ENCODE results near the gene LBP.
"Not testable (repeated sequence)": the region's sequence is repeated elsewhere in the genome, so short reads cannot be mapped to it uniquely, and the experiment has no call there.

LBP gene

DNA sequence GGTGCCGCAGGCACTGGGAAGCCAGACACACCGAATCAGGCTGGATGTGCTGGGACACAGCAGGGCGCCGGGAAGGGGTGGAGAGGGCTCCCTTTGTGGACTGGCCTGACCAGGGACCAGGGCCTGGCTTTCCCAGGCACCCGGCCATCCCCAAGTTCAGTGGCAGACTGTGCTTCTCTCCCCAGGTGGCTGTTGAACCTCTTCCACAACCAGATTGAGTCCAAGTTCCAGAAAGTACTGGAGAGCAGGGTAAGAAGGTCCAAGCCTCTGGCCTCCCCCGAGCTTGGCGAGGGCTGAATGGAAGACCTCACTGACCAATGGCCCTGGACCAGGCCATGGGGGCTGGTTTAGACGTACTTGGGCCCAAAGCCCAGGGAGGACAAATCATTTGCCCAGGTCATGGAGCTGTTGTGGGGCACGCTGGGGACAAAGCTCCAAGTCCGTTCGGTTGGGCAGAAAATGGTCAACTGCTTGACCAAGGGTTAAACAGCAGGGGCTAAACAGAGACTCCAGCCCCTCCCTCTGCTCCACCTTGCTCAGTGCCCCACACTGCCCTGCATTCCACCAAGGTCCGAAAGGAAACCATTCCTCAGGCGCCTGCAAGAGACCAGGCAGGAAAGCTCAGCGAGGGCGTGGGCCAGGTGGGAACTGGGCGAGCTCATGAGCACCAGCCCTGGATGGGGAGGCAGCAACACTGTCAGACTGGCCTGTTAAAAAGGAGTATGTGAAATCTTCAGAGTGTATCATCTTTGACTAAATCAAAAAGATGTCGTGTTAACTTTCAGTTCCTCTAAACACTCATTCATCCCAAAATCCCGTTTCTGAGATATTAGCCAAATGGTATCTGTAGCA, 9.1 kb downstream of the LBP start:
- Mint-ChIP-seq H3K9me3 (no peaks in the 10 kb centered on the region), H3K36me3 (no peaks in the 10 kb centered on the region), H3K27ac (peak overlapping the region; percentile 12), H3K27me3 (no peaks in the 10 kb centered on the region), H3K4me3 (no peak overlapping the region), H3K4me1 (peaks cover 3% of the 10 kb centered on the region)

DNA sequence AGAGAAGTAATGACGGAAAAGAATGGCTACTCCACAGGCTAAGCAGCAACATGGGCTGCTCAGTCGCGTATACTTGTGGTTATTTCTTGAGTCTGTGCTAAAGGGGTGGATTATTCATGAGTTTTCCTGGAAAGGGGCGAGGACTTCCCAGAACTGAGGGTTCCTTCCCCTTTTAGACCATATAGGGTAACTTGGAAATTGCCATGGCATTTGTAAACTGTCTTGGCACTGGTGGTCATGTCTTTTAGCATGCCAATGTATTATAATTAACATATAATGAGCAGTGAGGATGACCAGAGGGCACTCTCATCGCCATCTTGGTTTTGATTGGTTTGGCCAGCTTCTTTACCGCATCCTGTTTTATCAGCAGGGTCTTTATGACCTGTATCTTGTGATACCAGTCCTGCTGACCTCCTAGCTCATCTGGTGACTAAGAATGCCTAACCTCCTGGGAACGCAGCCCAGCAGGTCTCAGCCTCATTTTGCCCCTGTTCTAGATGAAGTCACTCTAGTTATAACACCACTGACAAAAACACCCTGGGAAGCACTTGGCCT, 11.4 kb downstream of the LBP start:
- no peaks in the 10 kb centered on the region for H3K27me3 Mint-ChIP-seq
- no peaks in the 10 kb centered on the region for H3K36me3 Mint-ChIP-seq

GRCh38 chr20:38358556-38358955, 12.3 kb downstream of the LBP start:
- Mint-ChIP-seq H3K4me3 (no peak overlapping the region), H3K27ac (no peak overlapping the region), H3K27me3 (no peaks in the 10 kb centered on the region), H3K9me3 (no peaks in the 10 kb centered on the region), H3K36me3 (no peaks in the 10 kb centered on the region), H3K4me1 (peaks cover 3% of the 10 kb centered on the region)

More for the DNA sequence above, 11.4 kb downstream of the LBP start:
- Mint-ChIP-seq H3K9me3 (no peaks in the 10 kb centered on the region), H3K4me1 (peaks cover 3% of the 10 kb centered on the region), H3K4me3 (no peak overlapping the region), H3K27ac (no peak overlapping the region)

- no peak overlapping the region for H3K4me3 Mint-ChIP-seq
- H3K36me3 Mint-ChIP-seq: no peaks in the 10 kb centered on the region
- no peak overlapping the region for H3K27ac Mint-ChIP-seq
- H3K27me3 Mint-ChIP-seq: no peaks in the 10 kb centered on the region
- no peaks in the 10 kb centered on the region for H3K9me3 Mint-ChIP-seq
- H3K4me1 Mint-ChIP-seq: no peaks in the 10 kb centered on the region
These were observed 16.9 kb downstream of the LBP start for GRCh38 chr20:38363004-38363747.

GRCh38 chr20:38369389-38369788, 23.1 kb downstream of the LBP start:
- Mint-ChIP-seq H3K4me3 (no peak overlapping the region), H3K27ac (no peak overlapping the region), H3K9me3 (no peaks in the 10 kb centered on the region), H3K27me3 (no peaks in the 10 kb centered on the region), H3K36me3 (no peaks in the 10 kb centered on the region), H3K4me1 (no peaks in the 10 kb centered on the region)

- Mint-ChIP-seq H3K4me1 (no peaks in the 10 kb centered on the region), H3K36me3 (no peaks in the 10 kb centered on the region), H3K27ac (no peak overlapping the region), H3K4me3 (no peak overlapping the region), H3K9me3 (no peaks in the 10 kb centered on the region), H3K27me3 (no peaks in the 10 kb centered on the region)
These were observed 26.5 kb downstream of the LBP start for GRCh38 chr20:38372806-38373205.

DNA sequence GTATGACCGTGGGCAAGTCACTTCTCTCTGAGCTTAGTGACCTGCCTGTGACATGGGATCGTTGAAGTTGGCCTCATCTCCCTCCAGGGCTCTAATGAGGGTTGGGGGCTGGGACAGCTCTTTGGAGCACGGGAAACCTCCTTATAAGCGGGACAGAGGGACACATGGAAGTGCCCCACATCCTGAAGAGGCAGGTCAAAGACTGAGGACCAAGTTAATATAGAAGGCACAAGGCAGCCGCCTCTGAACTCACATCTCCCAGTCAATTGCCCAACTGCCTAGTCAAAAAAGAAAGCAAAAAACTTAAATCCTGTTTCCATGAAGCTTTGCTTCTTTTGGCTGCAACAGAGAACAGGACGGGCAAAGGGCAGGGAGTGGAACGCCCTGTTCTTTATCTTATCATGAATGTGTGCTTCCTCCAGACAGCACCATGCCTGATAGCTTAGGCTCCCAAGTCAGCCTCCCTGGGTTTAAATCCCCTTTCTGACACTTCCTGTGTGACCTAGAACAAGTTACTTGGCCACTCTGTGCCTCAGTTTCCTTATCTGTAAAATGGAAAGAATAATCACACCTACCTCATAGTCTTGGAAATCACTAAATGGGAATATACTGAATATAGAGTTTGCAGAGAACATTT, 27.1 kb downstream of the LBP start:
- no peaks in the 10 kb centered on the region for H3K36me3 Mint-ChIP-seq
- H3K4me1 Mint-ChIP-seq: no peaks in the 10 kb centered on the region
- no peak overlapping the region for H3K4me3 Mint-ChIP-seq
- no peaks in the 10 kb centered on the region for H3K27me3 Mint-ChIP-seq
- no peak overlapping the region for H3K27ac Mint-ChIP-seq
- H3K9me3 Mint-ChIP-seq: no peaks in the 10 kb centered on the region

DNA sequence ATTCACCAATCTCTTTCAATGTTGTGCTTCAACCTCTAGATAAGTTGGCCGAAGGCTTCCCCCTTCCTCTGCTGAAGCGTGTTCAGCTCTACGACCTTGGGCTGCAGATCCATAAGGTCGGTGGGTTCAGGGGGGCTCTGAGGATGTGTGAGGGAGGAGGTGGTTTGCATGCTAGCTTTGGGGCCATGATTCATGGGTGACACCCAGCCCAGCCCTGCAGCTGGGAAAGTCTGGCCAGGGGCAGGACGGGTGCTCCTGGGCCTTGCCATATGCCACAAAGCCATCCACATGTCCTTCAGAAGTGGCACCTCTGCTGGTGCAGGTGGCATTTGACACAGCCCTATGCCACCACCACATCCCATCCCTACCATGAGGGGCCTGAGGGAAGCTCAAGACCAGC, 27.6 kb downstream of the LBP start:
- H3K4me3 Mint-ChIP-seq: no peak overlapping the region

DNA sequence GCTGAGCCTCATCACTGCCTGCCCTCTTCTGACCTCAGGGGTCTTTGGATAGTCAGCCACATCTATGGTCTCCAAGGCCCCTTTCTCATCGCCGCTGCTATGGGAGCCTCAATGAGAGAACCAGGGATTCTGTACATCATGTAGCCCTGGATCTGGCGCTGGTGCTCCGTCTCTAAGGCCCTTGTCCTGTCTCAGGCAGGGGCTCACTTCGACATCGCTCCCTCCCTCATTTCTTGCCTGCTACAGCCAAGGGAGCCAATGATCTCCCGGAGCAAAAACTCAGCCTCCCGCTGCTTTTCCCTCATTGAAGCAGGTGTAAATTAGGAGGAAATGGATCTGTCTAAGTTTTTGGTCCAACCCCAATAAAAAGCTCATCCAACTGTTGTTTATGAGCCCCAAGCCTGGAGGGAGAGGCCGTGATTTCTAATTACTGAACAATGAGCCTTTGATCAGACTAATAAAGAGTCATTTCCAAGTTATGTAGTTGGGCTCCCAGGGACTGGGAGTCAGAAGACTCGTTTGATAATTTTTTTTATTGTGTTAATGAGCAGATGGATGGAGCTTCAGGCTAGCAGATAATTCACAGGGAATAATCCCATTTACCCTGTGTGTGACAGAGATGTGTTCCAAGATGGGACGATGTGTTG, 30.9 kb downstream of the LBP start:
- H3K4me3 Mint-ChIP-seq: no peak overlapping the region
- H3K36me3 Mint-ChIP-seq: no peaks in the 10 kb centered on the region
- no peaks in the 10 kb centered on the region for H3K9me3 Mint-ChIP-seq
- no peak overlapping the region for H3K27ac Mint-ChIP-seq
- H3K4me1 Mint-ChIP-seq: no peaks in the 10 kb centered on the region
- peaks cover 4% of the 10 kb centered on the region for H3K27me3 Mint-ChIP-seq

More for the DNA sequence above, 27.6 kb downstream of the LBP start:
- Mint-ChIP-seq H3K9me3 (no peaks in the 10 kb centered on the region), H3K27ac (no peak overlapping the region), H3K36me3 (no peaks in the 10 kb centered on the region), H3K4me1 (no peaks in the 10 kb centered on the region), H3K27me3 (no peaks in the 10 kb centered on the region)

- not testable (repeated sequence) for H3K4me3 Mint-ChIP-seq, H3K27ac Mint-ChIP-seq, H3K9me3 Mint-ChIP-seq, H3K36me3 Mint-ChIP-seq, H3K4me1 Mint-ChIP-seq, H3K27me3 Mint-ChIP-seq
These were observed 31.6 kb downstream of the LBP start for GRCh38 chr20:38377838-38378237.

- no peak overlapping the region for H3K27ac Mint-ChIP-seq
- H3K4me3 Mint-ChIP-seq: no peak overlapping the region
- no peaks in the 10 kb centered on the region for H3K36me3 Mint-ChIP-seq
- no peaks in the 10 kb centered on the region for H3K9me3 Mint-ChIP-seq
- H3K27me3 Mint-ChIP-seq: peaks cover 14% of the 10 kb centered on the region
- no peaks in the 10 kb centered on the region for H3K4me1 Mint-ChIP-seq
These were observed 36.9 kb downstream of the LBP start for GRCh38 chr20:38383147-38383546.

- Mint-ChIP-seq H3K4me1 (no peaks in the 10 kb centered on the region), H3K36me3 (no peaks in the 10 kb centered on the region), H3K9me3 (no peaks in the 10 kb centered on the region), H3K4me3 (no peak overlapping the region), H3K27ac (no peak overlapping the region), H3K27me3 (peaks cover 13% of the 10 kb centered on the region)
These were observed 39.7 kb downstream of the LBP start for GRCh38 chr20:38386004-38386403.

DNA sequence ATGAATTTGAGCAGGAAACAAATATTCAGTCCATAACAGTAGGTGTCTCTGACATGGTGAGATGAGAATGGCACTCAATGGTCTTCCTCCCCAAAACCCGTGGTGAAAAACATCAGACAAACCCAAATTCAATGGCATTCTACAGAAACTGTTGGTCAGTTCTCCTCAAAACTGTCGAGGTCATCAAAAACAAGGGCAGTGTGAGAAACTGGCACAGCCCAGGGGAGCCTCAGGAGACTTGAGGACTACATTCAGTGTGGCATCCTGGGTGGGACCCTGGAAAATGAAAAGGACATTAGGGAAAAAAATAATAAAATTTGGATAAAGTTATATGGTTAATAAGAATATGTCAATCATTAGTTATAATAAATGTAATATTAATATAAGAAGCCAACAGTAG, 40.6 kb downstream of the LBP start:
- Mint-ChIP-seq H3K4me1 (no peaks in the 10 kb centered on the region), H3K36me3 (no peaks in the 10 kb centered on the region), H3K9me3 (no peaks in the 10 kb centered on the region), H3K27ac (no peak overlapping the region), H3K27me3 (peaks cover 11% of the 10 kb centered on the region), H3K4me3 (no peak overlapping the region)

GRCh38 chr20:38387953-38388352, 41.7 kb downstream of the LBP start:
- Mint-ChIP-seq H3K27ac (no peak overlapping the region), H3K9me3 (no peaks in the 10 kb centered on the region), H3K4me1 (no peaks in the 10 kb centered on the region), H3K4me3 (no peak overlapping the region), H3K36me3 (no peaks in the 10 kb centered on the region), H3K27me3 (peaks cover 10% of the 10 kb centered on the region)

DNA sequence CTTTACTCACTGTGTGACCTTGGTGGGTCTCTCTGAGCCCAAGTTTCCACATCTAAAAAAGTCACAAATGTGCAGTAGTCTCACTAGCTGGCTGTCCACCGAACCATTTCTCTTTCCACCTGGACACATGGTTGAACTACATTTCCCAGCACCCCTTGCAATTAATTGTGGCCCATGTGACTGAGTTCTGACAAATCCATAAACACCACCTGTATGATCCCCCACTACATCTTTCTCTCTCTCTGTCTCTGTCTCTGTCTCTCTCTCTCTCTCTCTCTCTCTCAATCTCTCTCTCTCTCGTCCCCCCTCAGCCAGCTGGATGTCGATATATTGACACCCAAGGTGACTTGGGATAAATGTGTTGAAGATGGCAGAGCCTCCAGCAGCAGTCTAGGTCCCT, 46.1 kb downstream of the LBP start:
- Mint-ChIP-seq H3K27ac (no peak overlapping the region), H3K4me1 (no peaks in the 10 kb centered on the region), H3K27me3 (no peaks in the 10 kb centered on the region)

More for the DNA sequence above, 46.1 kb downstream of the LBP start:
- H3K9me3 Mint-ChIP-seq: no peaks in the 10 kb centered on the region
- no peak overlapping the region for H3K4me3 Mint-ChIP-seq
- no peaks in the 10 kb centered on the region for H3K36me3 Mint-ChIP-seq
